RKO (cell line): Measurements from ENCODE around the gene CBX8.

ENCODE experiments used
- DNase-seq: peaks from one replicate; pipeline ENCODE4 v3.0.0-alpha.2; 2016; ENCODE audit warnings: low spot score

Gene CBX8

DNA sequence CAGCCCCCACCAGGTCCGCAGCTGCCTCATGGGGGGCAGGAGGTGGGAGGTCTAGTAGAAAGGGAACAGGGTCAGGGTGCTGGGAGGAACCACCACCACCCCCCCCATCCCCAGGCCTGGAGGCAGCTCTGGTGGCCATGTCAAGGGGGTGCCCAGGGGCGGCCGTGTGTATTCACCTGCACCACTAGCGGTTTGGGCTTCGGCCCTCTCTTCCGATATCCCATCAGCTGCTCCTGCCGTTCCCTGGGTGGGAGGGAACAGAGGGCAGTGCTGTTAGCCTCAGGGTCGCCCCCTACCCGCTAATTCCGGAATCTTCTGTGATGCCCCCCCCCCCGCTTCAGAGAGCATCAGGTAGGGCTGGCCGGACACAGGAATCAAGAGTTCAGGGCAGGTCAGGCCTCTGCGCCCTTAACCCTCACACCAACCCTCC lies 38.6 kb upstream of the CBX8 start:
- no peak for DNase-seq

DNA sequence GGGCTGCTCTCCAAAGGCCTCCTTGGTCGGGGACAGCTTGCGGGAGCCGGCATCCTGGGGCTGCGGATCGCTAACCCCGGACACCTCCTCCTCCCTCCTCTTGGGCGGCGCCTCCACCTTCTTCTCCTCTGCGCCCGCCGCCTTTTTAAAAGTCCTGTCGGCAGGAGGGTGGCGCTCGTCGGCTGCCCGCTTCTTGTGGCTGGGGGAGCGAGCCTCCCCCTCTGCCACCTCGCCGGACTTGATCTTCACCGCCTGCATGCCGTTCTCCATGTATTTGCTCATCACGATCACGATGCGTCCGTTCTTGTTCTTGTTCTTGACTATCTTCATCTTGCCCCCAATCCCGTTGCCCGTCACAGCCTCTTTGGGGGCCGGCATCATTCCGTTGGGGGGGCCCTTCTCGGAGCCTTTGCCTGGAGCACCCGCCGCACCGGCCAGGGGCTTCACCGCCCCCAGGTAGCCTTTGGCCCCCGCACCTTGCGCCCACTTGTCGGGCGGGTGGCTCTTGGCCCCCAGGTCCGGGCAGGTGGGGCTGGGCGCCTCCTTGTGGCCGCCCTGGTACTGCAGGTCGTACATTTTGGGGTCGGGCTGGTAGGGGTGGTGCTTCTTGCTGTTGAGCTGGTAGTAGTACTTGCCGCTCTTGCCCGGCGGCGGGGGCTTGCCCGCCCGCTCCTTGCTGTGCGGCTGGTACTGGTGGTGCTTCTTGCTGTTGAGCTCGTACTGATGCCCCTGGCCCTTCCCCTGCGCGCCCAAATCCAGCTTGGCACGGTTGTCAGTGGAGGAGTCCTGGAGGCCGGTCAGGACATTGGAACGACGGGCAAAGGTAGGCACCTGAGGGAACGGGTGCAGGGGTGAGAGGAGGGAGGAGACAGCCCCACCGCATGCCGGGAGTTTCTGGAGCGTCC lies 37.9 kb upstream of the CBX8 start:
- no peak for DNase-seq

DNA sequence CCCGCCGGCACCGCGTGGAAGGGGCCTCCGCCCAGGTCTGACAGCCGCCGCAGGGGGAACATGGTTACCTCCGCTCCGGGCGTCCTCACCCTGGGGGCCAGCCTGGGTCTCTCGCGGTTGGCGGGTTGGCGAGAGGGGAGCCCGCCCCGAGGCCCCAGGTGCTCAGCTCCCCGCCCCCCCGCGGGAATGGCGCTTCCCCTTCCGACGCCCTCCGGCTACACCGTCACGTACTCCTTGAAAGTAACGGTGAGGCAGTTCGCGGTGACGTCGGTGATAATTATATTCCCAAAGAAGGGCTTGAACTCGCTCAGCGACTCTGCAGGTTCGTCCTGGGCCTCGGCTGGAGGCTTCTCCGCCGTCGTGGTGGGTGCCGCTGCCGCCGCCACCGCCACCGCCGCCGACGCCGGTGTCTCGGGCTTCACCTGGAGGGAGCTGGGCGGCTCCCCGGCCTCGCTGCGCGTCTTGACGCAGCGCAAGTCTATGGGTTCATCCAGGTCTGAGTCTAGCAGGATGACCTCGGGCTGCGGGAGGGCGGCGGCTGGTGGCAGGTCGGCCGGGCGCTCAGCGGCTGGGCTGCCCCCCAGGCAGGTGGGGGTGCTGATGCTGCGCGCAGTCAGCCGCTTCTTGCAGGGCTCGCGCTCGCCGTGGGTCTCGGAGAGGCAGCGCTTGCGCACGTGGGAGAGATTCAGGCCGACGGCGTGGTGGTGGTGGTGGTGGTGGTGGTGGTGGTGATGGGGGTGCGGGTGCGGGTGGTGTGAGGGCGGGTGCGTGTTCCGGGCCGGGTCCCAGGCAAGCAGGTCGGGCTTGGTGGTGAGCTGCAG lies 37.1 kb upstream of the CBX8 start:
- no peak for DNase-seq

DNA sequence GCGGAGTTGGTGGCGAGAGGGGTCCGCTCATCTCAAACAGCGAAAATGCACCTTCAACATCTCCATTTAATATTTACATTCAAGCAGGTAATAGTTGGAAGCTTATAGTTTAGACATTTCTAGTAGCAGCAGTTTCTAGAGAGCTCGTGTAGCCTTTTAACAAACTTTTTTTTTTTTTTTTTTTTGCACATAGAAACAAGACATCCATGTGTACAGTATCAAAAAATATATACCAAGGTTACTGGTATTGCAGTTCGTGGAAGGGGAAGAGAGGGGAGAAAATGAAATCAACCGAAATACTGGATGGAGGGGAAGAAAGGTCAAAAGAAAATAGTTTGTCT lies 36.2 kb upstream of the CBX8 start:
- no peak for DNase-seq

DNA sequence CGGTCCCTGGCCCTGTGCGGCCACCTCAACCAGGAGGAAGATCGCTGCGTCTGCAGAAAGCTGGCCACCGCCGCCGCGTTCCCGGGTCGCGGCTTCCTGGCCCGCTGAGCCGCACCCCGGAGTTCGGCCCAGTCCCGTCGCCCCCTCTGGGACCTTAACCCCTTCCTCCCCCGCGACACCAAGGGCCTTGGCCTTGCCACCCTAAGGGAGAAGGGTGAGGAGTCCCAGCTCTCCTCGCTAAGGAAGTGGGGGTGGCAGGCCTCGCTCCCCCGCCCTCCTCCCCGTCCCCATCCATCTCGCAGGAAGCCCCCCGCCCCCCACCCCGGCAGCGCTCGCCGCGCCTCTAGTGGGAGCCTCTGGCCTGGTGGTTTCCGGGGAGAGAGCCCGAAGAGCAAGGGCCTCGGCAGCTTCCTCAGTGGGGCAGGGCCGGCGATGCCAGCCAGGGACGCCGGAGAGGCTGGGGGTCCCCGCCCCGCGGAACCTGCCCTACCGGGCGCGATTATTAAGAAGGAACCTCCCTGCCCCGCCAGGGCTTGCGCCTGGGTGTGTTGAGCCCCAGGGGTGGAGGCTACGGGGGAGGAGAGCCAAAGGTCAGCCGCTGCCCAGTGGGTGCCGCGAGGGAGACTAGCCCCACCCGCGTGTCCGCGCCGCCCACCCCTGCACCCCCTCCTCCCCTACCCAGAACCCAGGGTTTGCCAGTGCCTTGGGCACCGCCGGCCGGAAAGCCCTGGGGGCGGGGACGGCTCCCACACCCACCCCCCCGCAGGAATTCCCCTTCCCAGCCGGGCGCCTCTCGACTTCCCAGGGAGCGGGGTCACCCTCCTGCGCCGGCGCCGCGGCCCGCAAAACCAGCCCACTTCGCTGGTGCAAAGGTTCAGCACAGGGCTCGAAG lies 35.6 kb upstream of the CBX8 start:
- no peak for DNase-seq

DNA sequence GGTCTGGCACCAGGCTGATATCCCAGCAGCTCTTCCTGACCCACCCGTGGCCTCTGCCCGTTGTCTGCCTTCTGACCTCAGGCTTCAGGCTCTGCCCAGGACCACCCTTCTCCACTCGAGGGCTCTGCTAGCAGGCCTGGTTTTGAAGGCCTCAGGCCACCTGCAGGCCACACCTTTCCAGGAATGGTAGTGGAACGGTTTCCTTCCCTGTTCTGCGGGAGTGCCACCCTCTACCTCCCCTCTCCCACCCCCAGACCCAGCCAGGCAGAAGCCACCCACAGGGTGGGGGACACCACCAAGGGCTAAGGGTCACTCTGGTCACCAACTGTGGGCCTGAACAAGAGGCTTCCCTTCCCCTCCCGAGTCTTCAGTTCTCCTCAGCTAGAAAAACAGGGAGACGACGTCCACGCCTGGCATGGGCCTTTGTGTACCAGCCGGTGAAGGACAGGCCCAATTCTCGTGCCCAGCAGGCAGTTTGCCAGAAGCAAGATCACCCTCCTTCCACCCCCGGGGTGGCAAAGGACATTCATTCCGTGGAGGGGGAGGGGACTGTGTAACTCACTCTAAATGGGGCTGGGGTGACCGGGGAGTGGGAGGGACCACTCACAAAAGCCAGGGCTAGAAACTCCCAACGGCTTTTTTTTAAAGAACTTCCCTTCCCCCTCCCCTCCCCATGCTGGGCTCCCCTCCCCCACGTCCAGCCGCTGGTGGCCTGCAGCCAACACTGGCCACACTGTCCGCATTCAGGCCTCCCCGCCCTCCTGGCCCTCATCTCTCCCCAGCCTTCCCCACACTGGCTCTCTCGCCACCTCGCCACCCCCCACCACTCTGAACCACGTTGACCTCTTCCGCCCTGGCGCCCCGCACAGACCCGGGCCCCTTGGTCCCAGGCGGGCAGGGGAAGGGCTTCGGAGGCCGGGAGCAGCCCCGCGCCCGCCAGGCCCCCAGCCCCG lies 34.7 kb upstream of the CBX8 start:
- no peak for DNase-seq

DNA sequence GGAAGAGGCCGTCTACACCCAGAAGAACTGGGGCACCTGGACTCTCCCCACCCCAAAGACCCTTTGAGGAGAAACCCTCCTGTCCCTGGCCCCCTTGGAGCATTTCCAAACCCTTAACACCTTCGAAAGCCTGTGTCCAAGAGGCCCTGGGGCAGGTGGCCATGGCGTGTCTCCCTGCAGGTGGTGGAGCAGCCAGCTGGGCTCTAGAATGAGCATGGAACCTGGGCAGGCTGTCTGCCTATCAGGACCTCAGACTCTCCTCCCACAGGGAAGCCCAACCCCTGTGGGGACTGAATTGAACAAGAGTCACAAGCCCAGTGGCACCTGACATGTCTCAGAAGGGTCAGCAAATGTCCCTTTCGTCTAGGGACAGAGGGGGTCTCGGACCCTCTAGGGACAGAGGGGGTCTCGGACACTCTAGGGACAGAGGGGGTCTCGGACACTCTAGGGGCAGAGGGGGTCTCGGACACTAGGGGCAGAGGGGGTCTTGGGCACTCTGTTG lies 33.9 kb upstream of the CBX8 start:
- DNase-seq, result no peak

DNA sequence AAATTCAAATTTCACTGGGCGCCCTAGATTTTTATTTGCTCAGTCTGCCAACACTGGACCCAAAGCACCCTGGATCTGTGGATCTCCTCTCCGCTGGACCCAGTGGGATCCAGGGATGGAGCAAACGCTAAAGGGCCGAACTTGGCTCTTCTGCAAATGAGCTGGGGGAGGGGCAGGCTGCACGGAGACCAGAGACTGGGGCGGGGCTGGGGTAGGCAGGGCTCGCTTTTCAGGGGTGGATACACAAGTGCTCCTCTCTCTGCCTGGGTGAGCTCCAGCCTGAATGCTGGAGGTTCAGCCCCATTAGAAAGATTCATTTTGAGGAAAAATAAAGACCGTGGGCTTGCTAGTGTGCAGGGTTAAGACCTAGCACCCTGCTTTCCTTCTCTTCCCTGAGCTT lies 33.4 kb upstream of the CBX8 start:
- no peak for DNase-seq

DNA sequence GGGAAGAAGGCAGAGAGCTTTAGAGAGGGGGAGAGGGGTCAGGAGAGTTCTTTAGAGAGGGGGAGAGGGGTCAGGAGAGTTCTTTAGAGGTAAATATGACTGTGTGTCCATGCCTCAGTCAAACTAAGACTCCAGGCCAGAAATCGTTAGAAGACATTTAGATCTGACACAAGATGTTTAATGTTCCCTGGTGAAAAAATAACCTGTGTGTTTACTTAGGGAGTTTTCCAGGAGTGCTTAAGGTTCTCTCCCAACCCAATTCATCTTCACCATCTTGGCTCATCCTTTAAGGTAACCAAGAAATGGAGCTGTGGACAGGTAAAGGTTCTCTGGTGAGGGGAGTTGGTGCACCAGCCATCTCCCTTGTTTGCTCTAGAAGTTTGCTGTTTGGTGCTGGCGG lies 32.6 kb upstream of the CBX8 start:
- no peak for DNase-seq

DNA sequence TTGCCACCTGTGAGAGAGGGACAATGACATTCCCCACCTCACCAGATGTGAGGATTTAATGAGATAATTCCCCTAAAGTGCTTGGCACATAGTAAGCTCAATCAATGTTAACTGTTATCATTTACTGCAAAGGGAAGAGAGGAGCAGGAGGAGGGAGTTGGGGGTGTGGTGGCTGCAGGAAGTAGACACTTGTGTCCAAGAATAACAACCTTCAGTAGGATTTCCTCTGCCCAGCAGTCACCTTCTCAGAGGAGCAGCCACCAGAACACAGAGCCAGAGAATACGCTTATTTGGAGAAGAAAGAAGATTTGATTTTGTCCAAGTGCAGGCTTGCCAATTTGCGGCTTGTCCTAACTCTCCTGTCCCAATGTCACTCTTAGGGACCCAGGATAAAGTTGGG lies 32.1 kb upstream of the CBX8 start:
- no peak for DNase-seq

DNA sequence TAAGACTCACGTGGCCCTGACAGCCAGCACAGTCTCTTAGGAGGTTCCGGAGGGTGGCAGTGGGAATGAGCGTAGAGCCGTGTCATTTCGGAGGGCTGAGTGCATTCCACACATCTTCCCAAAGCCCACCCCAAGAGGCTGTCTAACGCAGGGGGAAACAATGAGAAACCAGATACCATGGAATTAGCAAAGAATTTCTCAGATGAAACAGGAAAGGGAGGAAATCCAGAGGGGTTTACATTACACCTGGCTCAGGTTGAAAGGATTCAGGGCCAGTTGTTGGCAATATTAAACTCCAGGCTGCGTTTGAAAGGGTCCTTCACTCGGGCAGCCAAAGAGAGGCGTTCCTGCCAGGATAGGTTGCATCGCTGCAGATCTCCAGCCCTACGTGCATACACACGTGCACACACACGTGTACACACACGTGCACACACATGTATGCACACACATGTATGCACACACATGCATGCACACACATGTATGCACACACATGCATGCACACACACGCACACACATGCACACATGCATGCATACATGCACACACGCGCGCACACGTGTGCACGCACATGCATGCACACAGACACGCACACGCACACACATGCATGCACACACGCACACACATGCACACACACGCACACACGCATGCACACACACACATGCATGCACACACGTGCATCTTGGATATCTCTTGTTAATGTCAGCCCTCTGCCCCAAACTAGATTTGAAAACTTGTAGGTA lies 30.1 kb upstream of the CBX8 start:
- no peak for DNase-seq

DNA sequence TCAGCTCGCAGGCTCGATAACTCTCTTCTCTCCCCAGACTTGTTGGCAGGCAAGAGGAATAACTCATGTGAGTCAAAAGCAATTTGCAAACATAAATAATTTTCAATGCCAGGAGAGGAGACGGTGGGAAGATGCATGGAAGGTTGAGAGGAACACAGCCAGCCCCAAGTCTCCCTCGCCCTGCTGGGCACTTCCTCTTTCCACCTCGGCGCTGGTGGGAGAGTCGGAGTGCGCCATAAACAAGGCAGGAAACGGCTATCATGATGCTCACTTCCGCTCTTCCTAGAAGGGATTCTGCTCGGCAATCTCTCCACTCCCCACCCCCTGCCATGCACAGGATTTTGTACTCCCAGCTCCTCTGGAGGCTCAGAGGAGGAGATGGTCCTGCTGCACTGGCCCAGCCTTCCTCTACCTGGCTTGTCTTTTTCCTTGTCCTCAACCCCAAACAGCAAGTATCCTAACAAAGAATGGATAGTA lies 29.4 kb upstream of the CBX8 start:
- no peak for DNase-seq

DNA sequence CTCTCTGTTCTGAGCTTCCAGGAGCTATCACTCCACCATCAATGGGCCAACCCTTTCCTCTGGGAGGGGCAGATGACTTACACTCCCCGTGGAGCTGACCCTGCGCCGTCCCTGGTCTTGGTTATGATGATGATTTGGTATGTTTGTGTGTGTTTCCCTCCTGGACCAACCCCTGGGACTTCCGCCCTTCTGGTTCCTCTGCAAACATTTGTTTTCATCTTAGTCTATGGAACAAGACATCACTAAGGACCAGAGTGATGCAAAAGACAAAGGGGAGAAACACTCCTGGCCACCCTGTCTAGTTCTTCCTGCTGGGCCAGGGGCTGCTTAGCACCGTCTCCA lies 28.7 kb upstream of the CBX8 start:
- no peak for DNase-seq

DNA sequence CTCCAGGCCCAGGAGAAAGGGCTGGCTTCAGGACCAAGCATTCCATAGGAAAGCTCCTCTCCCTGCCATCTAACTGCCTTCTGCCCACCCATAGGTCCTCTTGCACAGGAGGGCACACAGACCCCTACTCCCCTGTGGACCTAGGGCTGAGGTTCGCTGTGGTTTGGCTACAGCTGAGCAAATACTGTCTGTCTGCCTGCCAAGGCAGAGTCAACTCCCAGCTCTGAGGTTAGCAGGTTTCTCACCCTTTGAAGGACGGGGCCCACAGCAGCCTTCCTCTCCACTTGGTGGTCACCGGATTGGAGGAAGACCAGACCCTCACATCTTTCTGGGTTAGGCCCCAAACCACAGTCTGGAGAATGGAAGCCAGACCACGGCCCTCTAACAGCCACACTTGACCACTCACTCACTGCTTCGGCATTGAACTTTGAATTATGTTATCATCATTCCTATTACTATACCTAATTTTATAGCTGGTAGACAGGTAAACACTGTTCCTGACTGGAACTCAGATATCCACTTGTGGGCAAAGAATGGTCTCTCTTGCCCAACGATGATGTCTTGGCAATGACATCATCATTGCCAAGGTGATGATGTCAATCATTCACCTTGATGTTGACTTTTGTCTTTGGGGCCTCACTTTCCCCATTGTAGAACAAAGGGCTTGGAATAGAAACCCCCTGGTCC lies 28.2 kb upstream of the CBX8 start:
- DNase-seq, result no peak

DNA sequence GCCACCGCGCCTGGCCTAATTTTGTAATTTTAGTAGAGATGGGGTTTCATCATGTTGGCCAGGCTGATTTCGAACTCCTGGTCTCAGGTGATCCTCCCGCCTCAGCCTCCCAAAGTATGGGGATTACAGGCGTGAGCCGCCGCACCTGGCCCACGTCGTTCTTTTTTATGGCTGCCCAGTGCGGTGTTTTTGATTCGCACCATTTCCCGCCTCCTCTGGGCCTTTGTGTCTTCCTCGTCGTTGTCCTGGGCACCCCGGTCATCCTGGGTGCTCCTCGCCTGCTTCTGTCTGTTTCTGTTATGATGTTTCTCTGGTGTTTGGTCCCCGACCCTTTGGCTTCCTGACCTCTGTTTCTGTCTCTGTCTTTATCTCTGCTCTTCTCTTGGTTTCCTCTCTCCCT lies 27.4 kb upstream of the CBX8 start:
- no peak for DNase-seq

DNA sequence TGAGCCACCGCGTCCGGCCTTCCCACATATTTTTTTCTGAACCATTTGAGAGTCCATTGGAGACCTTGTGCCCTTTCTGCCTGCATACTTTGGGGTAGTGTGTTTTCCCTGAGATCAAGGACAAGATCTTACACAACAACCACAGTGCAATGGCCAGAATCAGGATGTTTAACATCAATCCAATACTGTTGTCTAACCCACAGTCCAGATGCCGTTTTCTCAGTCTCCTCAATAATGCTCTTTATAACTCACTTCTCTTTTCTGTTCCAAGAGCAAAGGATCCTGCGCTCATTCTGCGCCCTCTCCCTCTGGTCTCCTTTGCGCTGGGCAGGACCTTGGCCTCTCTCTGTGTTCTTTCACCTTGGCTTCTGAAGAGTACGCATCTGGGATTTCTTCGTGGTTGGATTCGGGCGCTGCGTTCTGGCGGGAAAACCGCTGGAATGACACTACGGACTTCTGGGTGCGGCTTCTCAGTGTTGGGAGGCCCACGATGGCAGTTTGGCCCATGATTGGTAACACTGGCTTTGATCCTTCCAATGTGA lies 25.8 kb upstream of the CBX8 start:
- DNase-seq, result no peak

DNA sequence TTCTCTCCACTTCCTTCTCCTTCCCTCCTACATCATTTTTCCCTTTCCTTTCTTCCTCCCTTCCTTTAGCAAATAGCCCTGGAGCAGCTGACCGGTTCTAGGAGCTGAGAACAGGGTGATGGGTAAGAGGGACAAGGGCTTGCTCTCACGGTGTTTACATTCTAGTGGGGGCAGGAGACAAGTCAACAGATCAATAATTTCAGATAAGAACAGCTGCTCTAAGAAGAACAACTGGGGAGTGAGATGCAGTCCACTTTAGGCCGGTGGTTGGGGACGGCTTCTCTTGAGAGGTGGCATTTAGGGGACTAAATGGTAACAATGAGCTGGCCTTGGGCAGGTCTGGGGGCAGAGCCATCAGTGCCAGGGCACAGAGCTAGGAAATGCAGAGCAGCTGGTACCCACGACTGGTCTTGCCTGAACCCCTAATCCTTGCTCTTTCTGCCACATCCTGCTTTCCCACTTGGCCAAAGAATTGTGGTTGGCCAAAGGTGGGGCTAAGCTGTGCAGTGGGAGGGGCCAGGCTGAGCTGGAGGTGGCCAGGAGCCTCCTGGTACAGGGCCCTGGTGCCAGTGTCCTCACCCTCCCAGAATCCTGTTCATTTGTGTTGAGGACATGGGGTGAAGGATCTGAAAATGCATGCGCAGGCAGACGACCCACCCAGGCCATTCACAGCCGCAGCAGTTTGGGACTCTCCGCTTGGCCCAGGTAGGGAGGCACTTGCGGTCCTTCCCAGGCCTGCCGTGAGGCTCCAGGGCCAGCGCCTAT lies 24.6 kb upstream of the CBX8 start:
- no peak for DNase-seq

DNA sequence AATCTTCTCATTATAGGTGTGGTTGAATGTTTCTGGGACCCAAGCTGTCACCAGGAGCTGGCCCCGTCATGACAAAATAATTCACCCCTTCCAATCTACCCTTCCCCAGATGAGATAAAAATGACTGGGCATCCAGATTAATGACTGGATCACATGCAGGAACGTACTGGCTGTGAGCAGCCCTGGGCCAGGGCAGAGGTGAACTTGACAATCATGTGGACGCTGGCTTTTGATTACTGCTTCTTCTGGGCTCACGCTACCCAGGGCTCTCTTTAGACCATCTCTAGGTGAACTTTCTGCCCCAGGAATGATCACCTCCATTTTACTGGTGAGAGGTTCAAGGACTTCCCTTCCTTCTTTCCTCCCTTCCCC lies 24.1 kb upstream of the CBX8 start:
- DNase-seq, result no peak
